Right ventricle myocardium superior (tissue), 1 donor: ENCODE results near the gene DPP4. TPM values are rescaled to one million over a fixed set of nuclear protein-coding genes. Genes with fewer than 3 reads are reported as not detected.

Source experiments
- ATAC-seq: fragments of 200-7000 bp; cut with Tn5 transposase; one replicate; pipeline ENCODE4 v1.9.1; 2020; ENCODE audit warnings: mild to moderate bottlenecking; ENCODE audit not compliant: poor library complexity
- DNase-seq: peaks from one replicate; pipeline ENCODE4 v3.0.0-alpha.2; 2020
- intact Hi-C: fragments of 100-400 bp; cut with DNase I; formaldehyde crosslinking; loops from one replicate; pipeline ENCODE4 v1.11.2; 2022
- long read RNA-seq: library from polyadenylated mRNA; unstranded; transcript quantifications from one replicate; pipeline ENCODE4 v2.0.0, GENCODE V29; 2021
- total RNA-seq: library from RNA; stranded (reverse); fragmentation: NEBNext Ultra II Directional; extraction: Animal tissue kit (Norgen Biotek cat#: 25700); gene quantifications from one replicate; pipeline ENCODE4 v1.2.1, GENCODE V29; 2021
- donor health status: DM: no; HTN: yes; CAD: no; lungs with severe emphysema.

DPP4 gene
- total RNA-seq = 3.8 TPM
- long read RNA-seq, partial matches to known transcripts = 0 of 7 reads
- long read RNA-seq, other reads (novel, unspliced or antisense) = 5 of 7 reads

DNA sequence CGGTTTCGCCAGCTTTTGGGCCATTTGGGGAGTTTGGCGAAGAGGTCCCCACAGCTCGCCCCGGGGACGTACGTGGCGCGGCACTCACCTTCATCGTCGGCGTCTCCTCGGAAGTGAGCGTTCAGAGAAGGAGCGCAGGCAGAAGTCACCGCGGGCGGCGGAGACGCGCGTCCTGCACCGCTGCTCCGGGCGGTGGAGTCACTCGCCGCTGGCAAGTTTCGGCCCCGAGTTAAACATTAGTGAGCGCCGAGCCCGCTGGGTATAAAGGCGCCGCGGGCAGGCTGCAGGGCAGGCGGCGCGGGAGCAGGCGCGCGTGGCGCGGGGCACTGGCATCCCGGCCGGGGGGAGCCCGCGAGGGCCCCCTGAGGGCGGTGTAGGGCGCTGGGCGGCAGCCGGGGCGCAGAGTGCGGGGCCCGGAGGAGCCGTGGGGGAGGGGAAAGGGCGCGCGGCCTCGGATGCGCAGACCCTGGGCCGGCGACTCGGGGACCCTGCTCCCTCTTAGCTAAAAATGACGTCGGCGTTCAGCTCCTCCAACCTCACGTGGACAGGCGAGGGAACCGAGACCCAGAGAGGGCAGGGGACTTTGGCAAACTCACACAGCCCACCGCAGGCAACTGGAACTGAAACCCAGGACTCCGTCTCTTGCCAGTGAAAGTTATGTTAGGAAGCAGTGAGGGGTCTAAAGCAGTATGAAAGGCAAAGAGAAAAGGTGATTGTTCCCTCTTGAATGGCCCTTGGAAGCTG lies at the start of gene DPP4:
Gene DPP4 (minus strand): TSS at position 328 of the 744 bp plus-strand sequence. CDS start 234 bp downstream, at position 94.
- ATAC-seq (peak; percentile 80), DNase-seq (peak; percentile 59)
- intact Hi-C loops = no loop called here

DNA sequence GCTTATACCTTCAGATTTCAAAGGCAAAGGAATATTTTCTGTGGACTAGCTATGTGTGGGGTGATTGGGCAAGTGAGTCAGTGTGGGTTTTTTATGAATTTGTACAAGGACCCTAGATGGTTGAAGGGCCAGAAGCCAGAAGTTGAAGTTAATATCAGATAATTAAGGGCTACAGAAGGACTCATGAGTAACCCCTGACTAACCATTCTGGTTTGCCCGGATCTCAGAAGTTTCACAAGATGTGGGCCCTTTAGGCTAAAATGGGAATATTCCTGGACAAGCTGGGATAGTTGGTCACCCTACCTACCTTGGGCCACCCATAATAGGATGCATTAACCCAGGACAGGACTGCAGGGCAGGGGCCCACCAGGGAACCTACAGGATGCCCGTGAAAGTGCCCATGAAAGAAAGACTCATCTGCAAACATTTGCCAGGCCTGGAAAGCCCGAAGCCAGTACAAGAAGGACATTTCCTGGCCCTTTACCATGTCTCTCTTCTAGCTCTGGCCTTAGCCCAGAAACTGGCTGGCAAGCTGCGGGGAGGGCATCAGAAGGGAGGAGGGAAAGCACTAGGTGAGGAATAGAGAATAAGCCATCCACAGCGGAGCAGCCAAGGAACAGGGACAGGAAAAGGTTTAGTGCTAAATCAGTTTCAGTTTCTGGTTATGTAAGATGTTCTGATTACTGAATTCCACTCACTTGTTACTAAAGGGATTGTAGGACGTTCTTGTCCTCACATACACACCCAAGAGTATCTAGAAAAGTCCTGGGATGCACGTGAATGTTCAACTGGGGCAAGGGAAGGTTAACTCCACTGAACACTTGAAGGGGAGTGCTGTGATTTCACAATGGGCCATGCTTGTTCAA lies 44.4 kb upstream of the DPP4 start:
- ATAC-seq (peak; percentile 85), DNase-seq (peak; percentile 58)
- intact Hi-C loops = no loop called here

DNA sequence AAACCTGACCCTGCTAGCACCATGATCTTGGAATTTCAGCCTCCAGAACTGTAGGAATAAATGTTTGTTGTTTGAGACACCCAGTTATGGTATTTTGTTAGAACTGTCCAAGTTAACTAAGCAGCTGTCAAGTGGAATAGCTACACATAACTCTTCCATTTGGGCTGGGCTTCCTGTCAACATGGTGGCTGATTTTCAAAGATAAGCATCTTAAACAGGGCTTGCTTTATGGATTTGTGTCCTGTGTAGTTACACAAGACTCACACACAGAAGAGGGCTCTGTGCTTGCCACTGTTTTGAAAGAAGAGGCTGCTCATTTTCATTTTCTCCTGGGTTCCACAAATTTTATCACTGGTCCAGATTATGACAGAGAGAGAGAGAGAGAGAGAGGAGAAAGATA lies 42.3 kb upstream of the DPP4 start:
- DNase-seq (no peak), ATAC-seq (no peak)
- intact Hi-C loops = no loop called here

DNA sequence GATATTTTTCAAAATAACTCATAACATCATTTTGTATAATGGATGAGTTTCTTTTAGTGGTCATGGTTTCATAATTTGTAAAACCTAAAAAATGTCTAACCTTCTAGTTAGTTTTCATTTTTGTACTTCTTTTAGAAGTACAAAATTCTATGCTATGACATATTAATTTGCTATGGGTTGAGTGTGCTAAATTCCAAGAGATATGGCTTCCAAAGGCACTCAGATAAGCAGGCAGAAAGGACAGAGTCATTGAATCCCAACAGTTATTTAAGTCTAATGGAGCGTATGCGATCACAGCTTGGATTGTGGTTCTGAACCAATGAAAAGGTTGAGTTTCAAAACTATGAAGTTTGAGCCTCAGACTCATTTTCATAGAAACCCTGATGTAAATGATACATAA lies 41.1 kb upstream of the DPP4 start:
- intact Hi-C loops = no loop called here
- ATAC-seq = no peak
- no peak for DNase-seq

DNA sequence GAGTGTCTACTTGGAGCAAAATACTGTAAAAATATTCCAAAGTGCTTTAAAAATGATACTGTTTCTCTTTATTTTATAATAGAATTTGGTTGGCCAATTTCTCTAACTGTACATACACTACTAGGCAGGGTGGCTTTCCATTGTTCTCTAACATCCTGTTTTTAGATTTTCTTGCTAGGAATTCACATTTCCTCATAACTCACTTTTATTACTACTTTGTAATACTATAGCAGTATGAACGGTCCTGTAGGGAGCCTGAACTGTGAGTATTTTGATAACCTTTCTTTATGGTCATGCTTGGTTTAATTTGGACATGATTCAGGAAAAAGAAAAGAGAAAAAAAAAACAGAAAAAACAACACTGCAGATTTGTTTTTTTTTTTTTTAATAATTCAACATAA lies 40.3 kb upstream of the DPP4 start:
- ATAC-seq (no peak), DNase-seq (no peak)
- intact Hi-C loops = no loop called here

DNA sequence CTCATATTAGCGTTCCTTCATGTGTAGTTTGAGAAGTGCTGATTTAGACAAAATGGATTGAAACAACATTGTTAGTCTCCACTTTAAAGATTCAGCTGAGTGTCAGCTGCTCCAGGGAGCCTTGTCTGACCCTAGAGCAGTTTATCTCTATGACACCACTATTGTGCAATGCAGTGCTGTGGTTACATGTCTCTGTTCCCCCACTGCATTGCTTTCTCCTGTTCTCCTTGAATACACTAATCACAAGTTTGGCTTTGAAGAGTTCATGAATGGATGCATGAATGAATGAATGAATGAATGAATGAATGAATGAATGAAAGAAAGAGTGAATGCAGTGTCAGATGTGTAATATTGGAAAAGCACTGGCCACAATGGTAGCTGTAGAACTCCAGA lies 39.8 kb upstream of the DPP4 start:
- intact Hi-C loops = no loop called here
- ATAC-seq = peak; percentile 97
- DNase-seq = no peak

DNA sequence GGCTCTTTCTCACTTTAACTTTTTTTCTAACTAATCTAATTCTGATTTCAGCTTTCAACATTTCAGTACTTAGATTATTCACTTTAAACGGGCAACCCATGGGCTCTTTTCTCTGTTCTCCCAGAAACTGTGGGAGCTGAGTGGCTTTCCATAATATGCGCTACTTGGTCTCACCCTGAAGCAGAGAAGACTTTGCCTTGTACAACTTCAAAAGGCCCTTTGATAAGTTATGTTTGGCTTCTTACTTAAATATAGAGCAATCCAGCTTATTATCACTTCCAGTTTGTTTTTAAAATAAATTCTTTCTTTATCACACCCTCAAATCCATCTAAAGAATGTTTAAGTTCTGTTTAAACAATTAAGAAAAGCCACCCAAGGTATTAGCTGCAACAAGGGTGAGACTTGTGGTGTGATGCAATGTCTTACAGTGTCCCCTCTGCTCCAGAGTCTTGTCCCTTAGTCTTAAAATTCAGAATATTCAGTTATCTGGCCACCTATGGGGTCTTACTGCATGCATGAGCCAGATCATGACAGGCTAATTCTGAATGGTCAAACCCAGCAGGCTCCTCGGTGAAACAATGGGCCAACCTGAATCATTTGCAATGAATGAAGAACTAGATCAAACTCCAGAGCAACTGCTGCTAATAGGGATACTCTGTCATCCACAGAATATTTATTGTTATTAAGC lies 39.2 kb upstream of the DPP4 start:
- ATAC-seq (peak; percentile 33), DNase-seq (no peak)
- intact Hi-C loops = no loop called here

DNA sequence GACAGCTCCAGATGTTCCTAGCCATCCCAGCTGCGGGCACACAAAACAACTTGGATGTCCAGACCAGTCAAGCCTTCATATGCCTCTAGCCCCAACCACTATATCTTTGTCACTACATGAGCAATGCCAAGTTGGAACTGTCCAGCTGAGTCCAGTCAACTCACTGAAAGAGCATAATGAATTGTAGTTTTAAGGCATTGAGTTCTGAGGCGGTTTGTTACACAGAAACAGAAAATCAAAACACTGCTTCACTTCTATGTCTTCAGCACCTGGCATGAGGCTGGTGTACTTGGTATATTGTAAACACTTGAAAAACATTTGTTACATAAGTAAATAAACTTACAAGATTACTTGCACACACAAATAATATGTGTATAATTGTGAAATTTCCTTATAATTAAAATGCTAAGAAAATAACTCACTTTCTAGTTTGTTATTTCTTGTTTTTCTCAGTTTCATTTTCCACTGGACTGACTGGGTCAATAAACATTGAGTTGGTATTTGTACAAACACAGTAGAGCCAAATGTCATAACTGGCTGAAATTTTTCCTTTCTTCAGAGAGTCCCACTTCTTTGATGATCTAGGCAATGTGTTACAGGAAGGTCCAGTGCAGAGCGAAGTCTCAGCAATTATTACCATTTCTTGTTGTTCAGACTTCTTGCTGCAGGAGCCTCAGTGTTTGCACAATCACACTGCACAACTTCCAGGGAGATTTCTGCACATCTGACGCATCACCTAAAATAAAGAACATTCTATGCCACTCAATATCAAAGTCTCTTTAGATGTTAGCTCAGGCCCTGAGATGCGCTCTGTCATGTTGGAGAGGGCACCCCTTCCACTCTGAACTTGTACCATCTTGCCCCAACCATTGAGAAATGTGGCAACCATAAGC lies 38.2 kb upstream of the DPP4 start:
- DNase-seq (no peak), ATAC-seq (no peak)
- intact Hi-C loops = no loop called here

DNA sequence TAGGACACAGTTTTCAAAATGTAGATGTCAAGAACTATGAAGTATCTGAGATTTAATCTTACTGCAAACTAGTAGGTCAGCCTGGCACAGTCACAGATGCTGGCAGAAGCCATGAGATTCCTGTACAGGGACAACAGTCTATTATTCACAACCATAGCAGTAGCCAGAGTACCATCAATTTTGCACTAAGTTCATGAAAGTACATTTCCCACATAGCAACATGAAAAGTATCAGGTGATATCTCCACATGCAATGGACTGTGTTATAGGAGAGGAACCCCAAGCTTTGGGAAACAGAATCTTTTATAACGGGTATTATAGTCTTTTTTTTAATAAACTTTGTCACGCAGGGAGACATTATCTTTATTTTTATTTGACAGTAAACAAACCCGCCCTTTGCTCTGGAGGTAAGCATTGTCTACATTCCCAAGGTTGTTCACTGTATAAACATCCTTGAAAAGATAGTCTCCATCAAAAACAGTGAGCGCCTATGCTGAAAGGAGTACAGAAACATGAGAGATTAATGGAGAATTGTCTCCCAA lies 33.4 kb upstream of the DPP4 start:
- DNase-seq (no peak), ATAC-seq (peak; percentile 71)
- intact Hi-C loops = no loop called here

DNA sequence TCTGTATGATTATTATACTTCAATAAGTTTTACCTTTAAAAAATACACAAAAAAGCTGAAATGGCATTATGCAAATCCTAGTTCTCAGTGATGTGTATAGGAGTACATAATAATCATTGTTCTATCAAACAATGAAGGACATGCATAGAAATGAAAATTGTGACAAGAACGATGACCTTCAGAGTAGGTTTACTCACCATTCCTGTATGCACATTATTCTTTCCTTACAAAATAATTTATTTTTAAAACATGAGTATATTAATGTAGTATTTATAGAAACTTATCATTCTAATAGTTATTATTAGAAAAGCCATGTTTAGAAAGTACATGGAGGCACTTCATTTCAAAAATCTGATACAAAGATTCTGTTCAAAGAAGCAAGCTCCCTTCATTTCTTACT lies 32.7 kb upstream of the DPP4 start:
- DNase-seq (no peak), ATAC-seq (peak; percentile 78)
- intact Hi-C loops = no loop called here

DNA sequence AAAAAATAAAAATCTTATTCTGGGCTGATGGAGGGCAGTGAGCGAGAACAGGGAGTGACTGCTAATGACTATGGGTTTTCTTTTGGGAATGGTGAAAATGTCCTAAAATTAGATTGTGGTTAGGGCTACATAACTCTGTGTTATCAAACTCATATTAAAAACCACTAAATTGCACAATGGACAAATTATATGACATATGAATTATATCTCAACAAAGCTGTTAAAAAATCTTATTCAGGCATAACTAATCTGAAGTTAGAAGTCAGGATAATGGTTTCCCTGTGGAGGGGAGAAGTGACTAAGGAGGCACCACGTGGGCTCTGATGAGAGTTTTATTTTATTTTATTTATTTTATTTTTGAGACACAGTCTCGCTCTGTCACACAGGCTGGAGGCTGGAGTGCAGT lies 32.1 kb upstream of the DPP4 start:
- ATAC-seq = peak; percentile 28
- DNase-seq = no peak
- intact Hi-C loops = no loop called here

DNA sequence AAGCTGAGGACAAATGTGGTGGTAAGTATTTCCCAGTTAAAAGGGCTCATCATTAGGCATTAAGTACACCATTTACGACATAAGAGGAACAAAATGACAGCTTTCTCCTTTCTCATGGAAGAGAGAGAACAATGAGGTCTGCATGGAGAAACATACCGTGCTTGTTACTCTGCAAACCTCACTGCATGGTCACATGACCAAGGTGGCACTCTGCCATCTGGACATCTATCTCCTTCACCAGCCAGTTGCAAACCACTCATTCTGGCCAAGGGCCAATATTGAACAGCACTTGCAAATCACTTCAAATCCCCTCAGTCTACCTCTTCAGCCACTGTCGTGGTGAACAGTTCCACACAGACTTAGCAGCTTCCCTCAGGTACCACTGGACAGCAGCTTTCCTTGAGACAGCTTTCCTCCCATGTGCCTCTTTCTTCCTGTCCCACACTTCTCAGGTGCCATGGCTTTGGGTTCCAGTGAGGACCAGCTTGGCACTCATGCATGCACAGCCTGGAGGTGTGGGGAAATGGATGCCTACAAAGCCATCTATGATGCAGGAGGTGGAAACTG lies 29.5 kb upstream of the DPP4 start:
- ATAC-seq (no peak), DNase-seq (no peak)
- intact Hi-C loops = no loop called here

DNA sequence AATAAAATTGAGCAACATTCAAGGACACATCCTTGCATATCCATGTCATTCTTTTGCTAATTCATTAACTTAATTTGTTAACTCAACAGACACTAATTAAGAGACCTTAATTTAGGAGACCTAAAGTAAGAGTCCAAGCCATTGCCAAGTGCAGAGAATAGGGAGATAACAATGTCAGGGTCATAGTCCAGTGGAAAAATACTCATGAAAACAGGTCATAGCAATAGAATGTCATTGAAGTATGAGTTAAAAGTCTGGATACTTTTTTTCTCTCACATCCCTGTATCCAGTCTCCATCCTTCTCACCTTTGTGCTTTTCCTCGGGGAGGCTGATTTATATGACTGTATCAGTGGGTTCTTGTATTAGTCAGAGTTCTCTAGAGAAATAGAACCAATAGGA lies 26.6 kb upstream of the DPP4 start:
- ATAC-seq = no peak
- DNase-seq = no peak
- intact Hi-C loops = no loop called here

DNA sequence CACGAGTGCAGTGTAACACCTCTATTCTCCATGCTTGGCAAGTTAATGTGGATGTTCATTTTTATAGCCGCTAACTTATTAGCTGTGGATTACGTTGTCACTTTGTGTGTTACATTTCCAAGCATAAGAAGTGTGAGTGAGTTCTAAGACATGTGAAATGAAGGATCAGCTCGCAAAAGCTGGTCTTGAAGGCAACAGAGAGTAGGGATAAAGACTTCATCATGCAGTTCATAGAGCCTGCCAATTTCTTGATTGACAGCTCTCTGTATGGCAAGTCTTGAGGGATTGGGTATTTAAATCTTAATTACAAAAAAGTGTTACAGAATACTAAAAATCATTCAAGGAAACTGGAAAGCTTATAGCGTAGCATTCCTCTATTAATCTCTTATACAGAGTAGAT lies 25.8 kb upstream of the DPP4 start:
- intact Hi-C loops = no loop called here
- ATAC-seq (no peak), DNase-seq (no peak)

DNA sequence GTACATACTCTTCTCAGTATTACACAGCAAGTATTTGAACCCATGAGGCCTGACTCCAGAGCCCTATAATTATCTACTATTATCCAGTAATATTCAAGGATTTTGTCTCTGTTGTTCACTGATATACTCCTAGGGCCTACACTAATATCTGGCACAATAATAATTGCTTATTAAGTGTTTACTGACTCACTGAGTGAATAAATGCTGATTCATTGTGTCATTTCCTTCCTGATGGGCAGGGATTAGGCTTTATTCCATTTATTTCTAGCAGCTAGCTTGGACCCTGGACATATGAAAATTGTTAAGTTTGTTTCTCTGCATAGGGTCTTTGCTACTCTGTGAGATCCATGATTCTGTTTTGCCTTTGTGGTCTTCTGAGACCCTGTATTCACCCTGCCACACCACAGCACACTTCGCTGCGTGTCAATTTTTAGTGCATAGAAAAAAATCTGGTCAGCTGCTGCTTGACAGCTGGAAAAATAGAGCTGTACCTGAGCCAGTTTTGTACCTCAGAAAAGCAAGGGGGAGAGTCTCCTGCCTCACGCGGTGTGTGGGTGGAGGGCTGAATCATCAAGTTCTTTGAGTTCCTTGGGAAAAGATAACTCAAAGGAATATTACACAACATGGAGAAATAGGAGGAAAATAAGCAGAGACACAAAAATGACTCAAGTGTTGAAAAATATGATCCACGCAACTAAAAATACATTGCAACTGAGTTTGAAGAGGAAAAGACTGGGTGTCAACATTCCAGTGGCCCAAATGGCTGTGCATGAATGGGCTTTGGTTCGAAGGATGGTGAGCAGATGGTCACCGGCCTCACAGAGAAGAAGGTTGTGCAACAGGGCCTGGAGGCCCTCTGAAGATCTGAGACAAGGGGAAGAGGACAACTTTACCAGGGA lies 18.9 kb upstream of the DPP4 start:
- ATAC-seq (peak; percentile 81), DNase-seq (no peak)
- intact Hi-C loops = no loop called here

DNA sequence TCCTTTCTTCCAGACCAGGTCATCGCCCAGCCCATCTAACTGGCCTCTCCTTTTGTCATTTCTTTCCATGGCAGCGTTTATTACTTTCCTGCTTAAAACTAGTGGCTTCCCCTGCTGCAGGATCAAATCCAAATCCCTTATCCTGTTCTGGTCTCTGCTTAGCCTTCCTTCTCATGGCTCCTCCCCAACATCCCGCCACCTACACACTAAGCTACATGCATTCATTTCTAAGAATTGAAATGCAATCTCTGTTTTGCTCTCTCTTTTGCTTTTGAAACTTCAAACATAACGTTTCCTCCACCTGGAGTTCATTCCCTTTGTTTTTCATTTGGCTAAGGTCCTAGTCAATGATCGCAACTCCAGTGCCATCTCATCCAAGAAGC lies 18.0 kb upstream of the DPP4 start:
- intact Hi-C loops = no loop called here
- ATAC-seq (no peak), DNase-seq (no peak)
